GM19463 (cell line): ENCODE measurements around the gene STK10.

Experiments used
- ATAC-seq: cut with Tn5 transposase; IDR thresholded peaks from one replicate; pipeline ENCODE4 v1.9.1; 2021; ENCODE audit warnings: mild to moderate bottlenecking, moderate library complexity; ENCODE audit not compliant: unreplicated experiment

The STK10 gene

GRCh38 chr5:172144931-172145869, 42.8 kb downstream of the STK10 start:
- ATAC-seq, result no peak

- ATAC-seq, result peak; percentile 82
Measured at GRCh38 chr5:172144291-172144815, 43.7 kb downstream of the STK10 start.

- no peak for ATAC-seq
Measured at GRCh38 chr5:172143875-172144274, 44.1 kb downstream of the STK10 start.

DNA sequence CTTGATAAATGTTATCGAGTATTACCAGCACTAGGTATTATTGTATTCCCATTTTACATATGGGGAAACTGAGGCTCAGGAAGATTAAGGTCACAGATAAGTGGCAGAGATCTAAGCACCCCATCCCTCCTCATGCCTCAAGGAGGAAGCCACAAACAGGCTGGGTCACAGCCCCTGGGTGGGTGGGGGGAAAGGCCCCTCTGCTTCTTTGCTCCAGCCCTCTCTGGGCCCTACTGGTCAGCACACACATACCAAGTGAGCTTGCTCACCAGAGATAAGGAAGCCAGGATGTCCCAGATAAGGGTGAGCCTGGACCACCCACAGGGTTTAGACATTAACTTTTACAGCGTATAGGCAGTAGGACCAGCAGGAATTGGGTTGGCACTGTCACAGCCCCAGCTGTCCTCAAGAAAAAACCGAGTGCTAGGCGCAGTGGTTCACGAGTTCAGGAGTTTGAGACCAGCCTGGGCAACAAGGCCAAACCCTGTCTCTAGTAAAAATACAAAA, 45.3 kb downstream of the STK10 start:
- no peak for ATAC-seq

DNA sequence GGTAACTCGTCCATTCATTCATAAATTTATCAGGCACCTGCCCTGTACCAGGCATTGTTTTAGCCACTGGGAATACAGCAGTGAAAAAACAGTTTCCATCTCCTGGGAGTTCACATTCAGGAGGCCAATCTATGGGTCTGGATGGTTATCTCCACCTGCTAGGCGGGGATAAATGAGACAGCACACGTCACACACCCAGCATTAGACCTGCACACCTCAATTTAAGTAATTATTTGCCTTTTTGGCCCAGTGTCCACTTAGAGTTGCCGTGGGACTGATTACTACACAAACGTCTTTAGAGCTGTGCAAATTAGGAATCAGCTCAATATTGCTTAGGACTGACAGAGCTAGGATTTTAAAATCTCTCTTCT, 46.1 kb downstream of the STK10 start:
- no peak for ATAC-seq

DNA sequence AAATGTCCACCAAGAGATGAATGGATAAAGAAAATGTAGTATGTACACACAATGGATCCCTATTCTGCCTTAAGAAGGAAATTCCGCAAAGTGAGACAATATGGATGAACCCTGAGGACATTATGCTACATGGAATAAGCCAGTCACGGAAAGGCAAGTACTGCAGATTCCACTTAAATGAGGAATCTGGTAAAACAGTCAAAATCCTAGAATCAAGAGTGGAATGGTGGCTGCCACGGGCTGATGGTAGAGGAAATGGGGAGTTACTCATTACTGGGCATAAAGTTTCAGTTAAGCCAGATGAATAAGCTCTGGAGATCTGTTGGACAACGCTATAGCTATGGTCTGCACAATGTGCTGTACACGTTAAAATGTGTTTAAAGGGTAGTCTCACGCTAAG, 47.2 kb downstream of the STK10 start:
- no peak for ATAC-seq

DNA sequence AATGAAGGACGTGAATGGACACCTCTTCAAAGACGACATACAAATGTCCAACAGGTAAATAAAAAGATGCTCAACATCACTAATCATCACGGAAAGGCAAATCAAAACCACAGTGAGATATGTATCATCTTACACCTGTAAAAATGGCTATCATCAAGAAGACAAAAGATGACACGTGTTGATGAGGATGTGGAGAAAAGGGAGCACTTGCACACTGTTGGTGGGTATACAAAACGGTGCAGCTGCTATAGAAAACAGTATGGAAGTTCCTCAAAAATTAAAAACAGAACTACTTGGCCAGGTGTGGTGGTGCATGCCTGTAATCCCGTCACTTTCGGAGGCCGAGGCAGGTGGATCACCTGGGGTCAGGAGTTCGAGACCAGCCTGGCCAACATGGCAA, 47.9 kb downstream of the STK10 start:
- ATAC-seq, result no peak

DNA sequence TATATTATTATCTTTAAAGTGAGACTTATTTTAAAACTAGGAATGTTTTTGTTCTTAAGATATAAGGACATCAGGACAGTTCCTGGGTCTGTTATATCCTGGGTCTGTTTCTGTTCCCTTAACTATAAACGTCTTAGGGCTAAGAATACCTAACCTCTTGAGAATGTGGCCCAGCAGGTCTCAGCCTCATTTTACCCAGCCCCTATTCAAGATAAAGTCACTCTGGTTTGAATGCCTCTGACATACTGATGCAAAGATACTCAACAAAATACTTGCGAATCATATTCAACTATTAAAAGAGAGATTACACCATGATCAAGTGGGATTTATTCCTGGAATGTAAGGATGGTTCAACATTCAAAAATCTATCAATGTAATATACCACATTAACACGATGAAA, 51.0 kb downstream of the STK10 start:
- ATAC-seq, result no peak

GRCh38 chr5:172133359-172134029, 54.5 kb downstream of the STK10 start:
- ATAC-seq, result no peak

DNA sequence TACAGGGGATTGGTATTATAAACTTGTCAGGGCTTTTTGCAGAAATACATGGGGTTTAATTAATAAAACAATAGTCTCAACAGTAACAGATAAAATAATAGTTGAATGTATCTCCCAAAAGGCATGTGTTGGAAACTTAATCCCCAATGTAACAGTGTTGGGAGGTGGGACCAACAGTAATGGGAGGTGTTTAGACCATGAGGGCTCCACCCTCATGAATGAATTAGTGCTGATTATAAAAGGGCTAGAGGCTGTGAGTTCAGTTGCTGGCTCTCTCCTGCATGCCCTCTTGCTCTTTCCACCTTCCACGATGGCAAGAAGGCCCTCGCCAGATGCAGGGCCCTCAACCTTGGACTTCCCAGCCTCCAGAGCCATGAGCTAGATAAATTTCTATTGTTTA, 56.3 kb downstream of the STK10 start:
- no peak for ATAC-seq

- no peak for ATAC-seq
Measured at GRCh38 chr5:172129256-172129910, 58.6 kb downstream of the STK10 start.

GRCh38 chr5:172127581-172127980, 60.4 kb downstream of the STK10 start:
- no peak for ATAC-seq

DNA sequence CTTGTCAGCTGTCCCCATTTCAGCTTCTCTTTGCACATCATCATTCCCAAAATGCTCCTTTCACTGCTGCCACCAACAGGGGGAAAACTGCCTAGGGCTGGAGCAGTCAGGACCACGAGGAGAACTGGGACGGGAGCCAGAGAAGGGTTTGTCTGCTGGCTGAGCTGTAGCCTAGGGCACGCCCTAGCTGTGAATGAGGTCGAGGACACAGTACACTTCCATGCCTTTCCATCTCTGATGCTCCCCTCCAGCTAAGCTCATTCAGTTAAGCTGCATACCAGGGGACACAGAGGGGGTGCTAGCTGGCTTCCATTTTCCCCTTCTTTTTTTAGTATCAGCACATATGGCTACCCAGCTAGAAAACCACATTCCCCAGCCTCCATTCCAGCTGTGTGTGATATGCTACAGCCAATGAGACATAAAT, 64.7 kb downstream of the STK10 start:
- ATAC-seq, result no peak

DNA sequence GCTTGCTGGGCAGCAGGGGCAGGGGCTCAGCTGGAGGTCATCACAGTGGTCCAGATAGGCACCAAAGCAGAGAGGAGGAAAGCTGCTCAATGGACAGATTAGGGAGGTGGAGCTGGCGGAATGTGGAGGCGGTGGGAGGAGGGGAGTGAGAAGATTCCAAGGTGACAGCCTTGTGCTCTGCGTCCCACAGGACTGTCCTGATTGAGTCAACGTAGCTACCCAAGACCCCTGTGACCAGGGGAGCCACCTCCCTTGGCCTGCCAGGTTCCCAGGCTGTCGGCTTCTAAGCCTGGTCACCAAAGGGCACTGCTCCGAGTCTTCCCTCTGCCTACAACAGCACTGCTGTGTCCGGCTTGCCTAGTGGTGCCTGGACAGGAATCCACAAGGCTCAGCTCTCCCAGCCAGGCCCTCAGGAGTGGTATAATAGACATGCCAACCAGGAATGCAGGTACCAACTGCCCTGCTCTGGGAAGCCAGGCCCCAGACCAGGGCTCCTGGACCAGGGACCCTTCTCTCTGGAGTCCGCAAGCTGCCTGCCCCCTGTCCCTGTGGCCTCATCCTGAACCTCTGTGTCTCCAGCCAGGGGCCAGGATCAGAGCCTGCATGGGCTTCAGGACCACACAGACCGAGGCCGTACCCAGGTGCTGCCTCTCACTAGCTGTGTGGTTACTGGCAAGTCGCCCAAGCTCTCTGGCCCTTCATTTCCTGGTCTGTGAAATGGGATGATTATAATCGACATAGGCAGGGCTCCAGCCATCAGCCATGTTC, 67.9 kb downstream of the STK10 start:
- no peak for ATAC-seq

GRCh38 chr5:172118891-172119290, 69.1 kb downstream of the STK10 start:
- no peak for ATAC-seq

DNA sequence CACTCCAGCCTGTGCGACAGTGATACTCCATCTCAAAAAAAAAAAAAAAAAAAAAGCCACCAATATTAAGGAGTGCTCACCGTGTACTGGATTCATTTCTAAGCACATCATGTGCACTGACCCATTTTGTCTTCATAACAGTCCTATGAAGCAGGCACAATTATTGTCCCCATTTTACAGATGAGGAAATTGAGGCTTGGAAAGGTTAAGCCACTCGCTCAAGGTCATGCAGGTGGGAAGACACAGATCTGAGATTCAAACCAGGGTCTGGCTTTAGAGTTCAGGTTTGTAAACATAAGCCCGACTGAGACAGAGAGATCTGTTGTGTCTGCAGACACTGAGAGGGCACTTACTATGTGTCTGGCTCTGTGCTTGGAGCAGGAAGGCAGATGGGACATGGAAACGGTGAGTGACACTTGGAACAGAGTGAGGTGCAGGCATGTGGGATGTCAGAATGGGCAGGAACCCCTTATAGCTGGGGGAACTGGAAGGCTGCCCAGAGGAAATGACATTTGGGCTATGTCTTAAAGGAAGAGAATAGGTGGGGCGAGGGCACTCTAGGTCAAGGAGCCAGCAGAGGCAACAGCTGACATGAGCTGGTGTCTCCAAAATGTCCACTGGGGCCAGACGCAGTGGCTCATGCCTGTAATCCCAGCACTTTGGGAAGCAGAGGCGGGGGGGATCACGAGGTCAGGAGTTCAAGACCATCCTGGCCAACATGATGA, 69.9 kb downstream of the STK10 start:
- no peak for ATAC-seq

DNA sequence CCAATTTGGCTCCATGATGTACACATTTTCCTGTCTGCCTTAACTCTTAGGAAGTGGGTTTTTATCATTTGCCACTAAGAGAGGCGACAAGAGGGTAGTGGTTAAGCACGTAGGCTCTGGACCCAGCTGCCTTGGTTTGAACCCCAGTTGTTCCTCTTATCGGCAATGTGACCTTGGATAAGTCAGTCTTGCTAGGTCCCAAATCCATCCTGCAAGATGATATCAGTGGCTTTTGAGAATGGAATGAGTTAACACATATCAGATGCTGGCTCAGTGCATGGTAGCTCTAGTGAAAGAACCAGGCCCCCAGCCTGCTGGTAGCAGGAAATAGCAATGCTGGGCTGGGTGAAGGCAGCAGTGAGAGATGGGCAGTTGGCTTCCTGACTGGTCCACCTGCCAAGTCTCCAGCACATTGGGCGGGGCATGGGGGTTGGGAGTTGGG, 72.5 kb downstream of the STK10 start:
- ATAC-seq, result no peak

GRCh38 chr5:172114875-172115422, 73.1 kb downstream of the STK10 start:
- ATAC-seq, result peak; percentile 51

GRCh38 chr5:172113036-172113435, 75.0 kb downstream of the STK10 start:
- ATAC-seq, result peak; percentile 15

DNA sequence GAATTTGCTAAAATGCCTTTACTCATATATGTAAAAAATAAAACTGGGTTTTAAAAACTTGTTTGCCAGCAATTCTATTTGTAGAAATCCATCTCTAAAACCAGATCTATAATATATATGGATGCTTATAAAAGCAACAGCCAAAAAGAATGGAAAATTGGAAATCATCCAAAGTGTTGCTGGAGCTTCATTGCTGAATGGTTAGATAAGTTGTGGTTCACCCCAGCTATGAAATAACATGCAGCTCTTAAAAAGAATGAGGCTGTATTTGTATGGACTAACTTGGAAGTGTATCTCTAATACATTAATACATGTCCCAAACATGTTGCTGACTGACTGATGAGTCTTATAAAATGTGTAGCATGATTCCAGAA, 76.2 kb downstream of the STK10 start:
- no peak for ATAC-seq
